Measurements from ENCODE around the gene CDH4. TPM values are rescaled to one million over a fixed set of nuclear protein-coding genes. Genes with fewer than 3 reads are reported as not detected.

Gene CDH4
- total RNA-seq, 1 experiment from 2014 or later: 5.3 TPM

DNA sequence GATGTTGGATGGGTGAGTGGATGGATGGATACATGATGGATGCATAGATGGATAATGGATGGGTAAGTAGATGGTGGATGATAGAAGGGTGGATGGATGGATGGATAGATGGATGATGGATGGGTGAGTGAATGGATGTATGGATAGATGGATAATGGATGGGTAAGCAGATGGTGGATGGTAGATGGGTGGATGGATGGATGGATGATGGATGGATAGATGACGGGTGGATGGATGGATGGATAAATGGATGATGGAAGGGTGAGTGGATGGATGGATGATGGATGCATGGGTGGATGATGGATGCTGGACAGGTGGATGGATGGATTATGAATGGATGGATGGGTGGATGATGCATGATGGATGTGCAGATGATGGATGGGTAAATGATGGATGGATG is 638.1 kb downstream of the CDH4 start:
- Mint-ChIP-seq H3K27me3 (ENCODE audit: low read depth) (peaks cover 27% of the 10 kb centered on the region), H3K4me1 (no peaks in the 10 kb centered on the region), H3K27ac (no peak overlapping the region), H3K4me3 (no peak overlapping the region), H3K36me3 (peaks cover 7% of the 10 kb centered on the region; the same call in 1 of the 2 replicates), H3K9me3 (peaks cover 25% of the 10 kb centered on the region)
- TF ChIP-seq, protein P1, sequence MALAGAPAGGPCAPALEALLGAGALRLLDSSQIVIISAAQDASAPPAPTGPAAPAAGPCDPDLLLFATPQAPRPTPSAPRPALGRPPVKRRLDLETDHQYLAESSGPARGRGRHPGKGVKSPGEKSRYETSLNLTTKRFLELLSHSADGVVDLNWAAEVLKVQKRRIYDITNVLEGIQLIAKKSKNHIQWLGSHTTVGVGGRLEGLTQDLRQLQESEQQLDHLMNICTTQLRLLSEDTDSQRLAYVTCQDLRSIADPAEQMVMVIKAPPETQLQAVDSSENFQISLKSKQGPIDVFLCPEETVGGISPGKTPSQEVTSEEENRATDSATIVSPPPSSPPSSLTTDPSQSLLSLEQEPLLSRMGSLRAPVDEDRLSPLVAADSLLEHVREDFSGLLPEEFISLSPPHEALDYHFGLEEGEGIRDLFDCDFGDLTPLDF (CRISPR knock-in tag; IDR thresholded peaks at IDR 0.05): no peak
- TF ChIP-seq ZBTB21 (CRISPR knock-in tag; IDR thresholded peaks at IDR 0.05; ENCODE audit: borderline replicate concordance): no peak
- no peak for TF ChIP-seq TP53 (CRISPR knock-in tag; IDR thresholded peaks at IDR 0.05)
- no peak for TF ChIP-seq GTF2I (CRISPR knock-in tag; conservative IDR thresholded peaks at IDR 0.05)
- TF ChIP-seq, protein P2, sequence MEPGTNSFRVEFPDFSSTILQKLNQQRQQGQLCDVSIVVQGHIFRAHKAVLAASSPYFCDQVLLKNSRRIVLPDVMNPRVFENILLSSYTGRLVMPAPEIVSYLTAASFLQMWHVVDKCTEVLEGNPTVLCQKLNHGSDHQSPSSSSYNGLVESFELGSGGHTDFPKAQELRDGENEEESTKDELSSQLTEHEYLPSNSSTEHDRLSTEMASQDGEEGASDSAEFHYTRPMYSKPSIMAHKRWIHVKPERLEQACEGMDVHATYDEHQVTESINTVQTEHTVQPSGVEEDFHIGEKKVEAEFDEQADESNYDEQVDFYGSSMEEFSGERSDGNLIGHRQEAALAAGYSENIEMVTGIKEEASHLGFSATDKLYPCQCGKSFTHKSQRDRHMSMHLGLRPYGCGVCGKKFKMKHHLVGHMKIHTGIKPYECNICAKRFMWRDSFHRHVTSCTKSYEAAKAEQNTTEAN (CRISPR knock-in tag; IDR thresholded peaks at IDR 0.05): no peak
- no peak for TF ChIP-seq ZNF425 (CRISPR knock-in tag; conservative IDR thresholded peaks at IDR 0.05)
- TF ChIP-seq ATF1 (CRISPR knock-in tag; IDR thresholded peaks at IDR 0.05): no peak
- TF ChIP-seq CREM (CRISPR knock-in tag; IDR thresholded peaks at IDR 0.05): no peak
- TF ChIP-seq, protein P3, sequence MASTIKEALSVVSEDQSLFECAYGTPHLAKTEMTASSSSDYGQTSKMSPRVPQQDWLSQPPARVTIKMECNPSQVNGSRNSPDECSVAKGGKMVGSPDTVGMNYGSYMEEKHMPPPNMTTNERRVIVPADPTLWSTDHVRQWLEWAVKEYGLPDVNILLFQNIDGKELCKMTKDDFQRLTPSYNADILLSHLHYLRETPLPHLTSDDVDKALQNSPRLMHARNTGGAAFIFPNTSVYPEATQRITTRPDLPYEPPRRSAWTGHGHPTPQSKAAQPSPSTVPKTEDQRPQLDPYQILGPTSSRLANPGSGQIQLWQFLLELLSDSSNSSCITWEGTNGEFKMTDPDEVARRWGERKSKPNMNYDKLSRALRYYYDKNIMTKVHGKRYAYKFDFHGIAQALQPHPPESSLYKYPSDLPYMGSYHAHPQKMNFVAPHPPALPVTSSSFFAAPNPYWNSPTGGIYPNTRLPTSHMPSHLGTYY (CRISPR knock-in tag; IDR thresholded peaks at IDR 0.05): no peak
- DNase-seq (ENCODE audit: low spot score) (no peak), ATAC-seq (no peak)
- POLR2A ChIA-PET: no interaction called here
- CTCF ChIA-PET: no interaction called here

DNA sequence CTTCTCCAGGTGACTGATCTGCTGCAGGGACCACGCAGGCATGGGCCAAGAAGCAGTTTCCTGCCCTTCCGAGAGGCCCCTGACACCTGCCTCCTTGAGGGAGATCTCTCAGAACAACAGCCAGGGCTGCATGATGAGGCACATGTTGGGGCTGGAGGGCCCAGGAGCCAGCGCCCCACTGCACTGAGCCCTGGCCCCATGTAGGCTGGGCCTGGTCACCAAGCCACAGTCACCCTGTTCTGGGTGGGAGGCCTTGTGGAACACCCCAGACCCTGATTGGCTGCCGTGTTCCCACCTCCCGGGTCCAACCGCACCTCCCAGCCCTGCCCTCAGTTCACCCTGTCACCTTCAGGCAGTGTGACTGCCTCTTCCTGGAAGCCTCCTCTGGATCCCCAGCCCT is 639.4 kb downstream of the CDH4 start:
- no peak for ATAC-seq
- peaks cover 25% of the 10 kb centered on the region for H3K9me3 Mint-ChIP-seq
- H3K27me3 Mint-ChIP-seq (ENCODE audit: low read depth): peaks cover 27% of the 10 kb centered on the region
- DNase-seq (ENCODE audit: low spot score): no peak
- ChIA-PET POLR2A (no interaction called here), CTCF (no interaction called here)
- peaks cover 7% of the 10 kb centered on the region; the same call in 1 of the 2 replicates for H3K36me3 Mint-ChIP-seq
- H3K4me3 Mint-ChIP-seq: no peak overlapping the region
- no peak for TF ChIP-seq PREB (CRISPR knock-in tag; IDR thresholded peaks at IDR 0.05; ENCODE audit: borderline replicate concordance)
- TF ChIP-seq, protein P4, sequence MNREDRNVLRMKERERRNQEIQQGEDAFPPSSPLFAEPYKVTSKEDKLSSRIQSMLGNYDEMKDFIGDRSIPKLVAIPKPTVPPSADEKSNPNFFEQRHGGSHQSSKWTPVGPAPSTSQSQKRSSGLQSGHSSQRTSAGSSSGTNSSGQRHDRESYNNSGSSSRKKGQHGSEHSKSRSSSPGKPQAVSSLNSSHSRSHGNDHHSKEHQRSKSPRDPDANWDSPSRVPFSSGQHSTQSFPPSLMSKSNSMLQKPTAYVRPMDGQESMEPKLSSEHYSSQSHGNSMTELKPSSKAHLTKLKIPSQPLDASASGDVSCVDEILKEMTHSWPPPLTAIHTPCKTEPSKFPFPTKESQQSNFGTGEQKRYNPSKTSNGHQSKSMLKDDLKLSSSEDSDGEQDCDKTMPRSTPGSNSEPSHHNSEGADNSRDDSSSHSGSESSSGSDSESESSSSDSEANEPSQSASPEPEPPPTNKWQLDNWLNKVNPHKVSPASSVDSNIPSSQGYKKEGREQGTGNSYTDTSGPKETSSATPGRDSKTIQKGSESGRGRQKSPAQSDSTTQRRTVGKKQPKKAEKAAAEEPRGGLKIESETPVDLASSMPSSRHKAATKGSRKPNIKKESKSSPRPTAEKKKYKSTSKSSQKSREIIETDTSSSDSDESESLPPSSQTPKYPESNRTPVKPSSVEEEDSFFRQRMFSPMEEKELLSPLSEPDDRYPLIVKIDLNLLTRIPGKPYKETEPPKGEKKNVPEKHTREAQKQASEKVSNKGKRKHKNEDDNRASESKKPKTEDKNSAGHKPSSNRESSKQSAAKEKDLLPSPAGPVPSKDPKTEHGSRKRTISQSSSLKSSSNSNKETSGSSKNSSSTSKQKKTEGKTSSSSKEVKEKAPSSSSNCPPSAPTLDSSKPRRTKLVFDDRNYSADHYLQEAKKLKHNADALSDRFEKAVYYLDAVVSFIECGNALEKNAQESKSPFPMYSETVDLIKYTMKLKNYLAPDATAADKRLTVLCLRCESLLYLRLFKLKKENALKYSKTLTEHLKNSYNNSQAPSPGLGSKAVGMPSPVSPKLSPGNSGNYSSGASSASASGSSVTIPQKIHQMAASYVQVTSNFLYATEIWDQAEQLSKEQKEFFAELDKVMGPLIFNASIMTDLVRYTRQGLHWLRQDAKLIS (CRISPR knock-in tag; IDR thresholded peaks at IDR 0.05; ENCODE audit: borderline replicate concordance): no peak
- TF ChIP-seq ZNF138 (CRISPR knock-in tag; conservative IDR thresholded peaks at IDR 0.05): no peak
- no peak for TF ChIP-seq ETV6 (CRISPR knock-in tag; IDR thresholded peaks at IDR 0.05)
- TF ChIP-seq PRRX2 (CRISPR knock-in tag; IDR thresholded peaks at IDR 0.05): no peak
- TF ChIP-seq ZMAT4 (CRISPR knock-in tag; IDR thresholded peaks at IDR 0.05): no peak
- no peak for TF ChIP-seq ELF4 (CRISPR knock-in tag; IDR thresholded peaks at IDR 0.05; ENCODE audit: low read depth)
- TF ChIP-seq, protein P5, sequence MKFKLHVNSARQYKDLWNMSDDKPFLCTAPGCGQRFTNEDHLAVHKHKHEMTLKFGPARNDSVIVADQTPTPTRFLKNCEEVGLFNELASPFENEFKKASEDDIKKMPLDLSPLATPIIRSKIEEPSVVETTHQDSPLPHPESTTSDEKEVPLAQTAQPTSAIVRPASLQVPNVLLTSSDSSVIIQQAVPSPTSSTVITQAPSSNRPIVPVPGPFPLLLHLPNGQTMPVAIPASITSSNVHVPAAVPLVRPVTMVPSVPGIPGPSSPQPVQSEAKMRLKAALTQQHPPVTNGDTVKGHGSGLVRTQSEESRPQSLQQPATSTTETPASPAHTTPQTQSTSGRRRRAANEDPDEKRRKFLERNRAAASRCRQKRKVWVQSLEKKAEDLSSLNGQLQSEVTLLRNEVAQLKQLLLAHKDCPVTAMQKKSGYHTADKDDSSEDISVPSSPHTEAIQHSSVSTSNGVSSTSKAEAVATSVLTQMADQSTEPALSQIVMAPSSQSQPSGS (CRISPR knock-in tag; IDR thresholded peaks at IDR 0.05; ENCODE audit: borderline replicate concordance, low read depth): no peak
- H3K4me1 Mint-ChIP-seq: no peaks in the 10 kb centered on the region
- H3K27ac Mint-ChIP-seq: no peak overlapping the region
